Fibroblast of the aortic adventitia (primary cell): Measurements from ENCODE around the gene CCNQ. TPM values are rescaled to one million over a fixed set of nuclear protein-coding genes. Genes with fewer than 3 reads are reported as not detected.
A peak's percentile ranks its signal among the peaks of the same experiment; 100 is the strongest.

Source experiments
- DNase-seq: peaks from one replicate; pipeline ENCODE4 v3.0.0-alpha.2; 2010; ENCODE audit warnings: low read depth
- H3K4me3 ChIP-seq: 2 replicates; pipeline ENCODE4 v1.5.1; 2011; ENCODE audit warnings: low read depth, mild to moderate bottlenecking, control low read depth, low read length, moderate library complexity
- CTCF ChIP-seq: IDR thresholded peaks from 2 replicates; pipeline ENCODE4 v1.5.1; 2011; ENCODE audit warnings: mild to moderate bottlenecking, low read length, control low read depth, inconsistent platforms; ENCODE audit not compliant: insufficient read depth
- total RNA-seq: library from RNA; depleted of rRNA; stranded (reverse); fragments of >200 nt; gene quantifications from 2 replicates; pipeline ENCODE4 v1.2.3, GENCODE V29; 2012; ENCODE audit warnings: low replicate concordance

Gene CCNQ
- total RNA-seq, 1 donor = 14.5 TPM

GRCh38 chrX:153644356-153645125 lies 45.6 kb upstream of the CCNQ start:
- H3K4me3 ChIP-seq = no peak overlapping the region
- DNase-seq = no peak
- TF ChIP-seq CTCF = no peak

- peak overlapping the region; percentile 37 for H3K4me3 ChIP-seq
- DNase-seq = no peak
- no peak for TF ChIP-seq CTCF
Measured at GRCh38 chrX:153643431-153644351, 44.8 kb upstream of the CCNQ start.

GRCh38 chrX:153642655-153643430 lies 43.9 kb upstream of the CCNQ start:
- TF ChIP-seq CTCF = no peak
- no peak for DNase-seq
- no peak overlapping the region for H3K4me3 ChIP-seq

GRCh38 chrX:153642051-153642654 lies 43.2 kb upstream of the CCNQ start:
- DNase-seq = no peak
- no peak overlapping the region for H3K4me3 ChIP-seq
- TF ChIP-seq CTCF = no peak

GRCh38 chrX:153641627-153642026 lies 42.7 kb upstream of the CCNQ start:
- DNase-seq = no peak
- no peak for TF ChIP-seq CTCF
- no peak overlapping the region for H3K4me3 ChIP-seq
